ENCODE results near the gene DNAH10.

Gene DNAH10

GRCh38 chr12:123794027-123794426 is 31.9 kb downstream of the DNAH10 start:
- no peak for DNase-seq

DNA sequence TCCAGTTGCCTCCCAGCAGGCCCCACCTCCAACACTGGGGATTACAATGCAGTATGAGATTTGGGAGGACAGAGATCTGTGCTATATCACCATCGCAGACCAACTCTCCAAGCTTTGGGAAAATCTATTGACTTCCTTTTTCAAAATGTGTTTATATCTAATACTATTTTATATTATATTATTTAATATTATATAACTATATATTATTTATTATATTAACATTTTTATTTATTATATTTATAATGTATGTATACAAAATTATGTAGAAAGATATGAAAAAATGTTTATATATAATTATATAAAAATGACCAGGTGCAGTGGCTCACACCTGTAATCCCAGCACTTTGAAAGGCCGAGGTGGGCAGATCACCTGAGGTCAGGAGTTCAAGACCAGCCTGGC is 36.4 kb downstream of the DNAH10 start:
- DNase-seq = no peak

DNA sequence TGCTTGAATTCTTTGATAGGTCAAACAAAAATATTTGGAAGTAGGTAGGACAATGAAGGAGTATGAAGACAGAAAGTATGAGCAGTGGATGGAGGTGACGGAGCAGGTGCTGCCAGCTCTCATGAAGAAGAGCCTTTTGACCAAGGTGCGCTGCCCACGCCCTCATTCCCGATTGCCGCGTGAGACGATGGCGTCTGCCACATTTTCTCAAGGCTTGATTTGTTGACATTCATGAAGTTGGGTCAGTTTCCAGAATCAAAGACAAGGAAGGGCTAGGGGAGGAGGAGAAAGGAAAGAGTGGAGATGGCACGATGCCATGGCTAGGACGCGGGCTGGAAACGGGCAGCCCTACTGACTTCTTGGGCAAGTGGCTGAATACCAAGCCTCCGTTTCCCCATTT is 37.1 kb downstream of the DNAH10 start:
- no peak for DNase-seq

- DNase-seq = no peak
These were observed 39.6 kb downstream of the DNAH10 start for GRCh38 chr12:123801573-123802178.

DNA sequence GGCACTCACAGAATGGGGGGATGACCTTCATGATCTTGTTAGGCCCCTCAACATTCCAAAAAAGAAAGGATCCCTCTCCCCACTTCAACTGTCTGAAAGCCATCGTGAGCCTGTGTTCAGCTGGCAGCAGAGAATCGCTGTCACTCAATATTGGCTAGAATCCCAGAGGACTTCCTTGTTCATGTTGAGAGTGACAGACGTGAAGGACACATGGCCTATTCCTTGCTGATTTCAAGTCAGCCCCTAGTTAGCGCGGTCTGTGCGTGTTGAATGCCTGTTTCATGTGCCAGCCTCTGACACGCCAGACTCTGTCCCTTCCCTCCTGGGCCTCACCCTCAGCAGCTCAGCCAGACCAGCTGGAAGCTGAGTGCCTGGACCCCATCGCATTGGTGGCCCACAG is 43.1 kb downstream of the DNAH10 start:
- no peak for DNase-seq

- no peak for DNase-seq
These were observed 44.9 kb downstream of the DNAH10 start for GRCh38 chr12:123807002-123807401.

DNA sequence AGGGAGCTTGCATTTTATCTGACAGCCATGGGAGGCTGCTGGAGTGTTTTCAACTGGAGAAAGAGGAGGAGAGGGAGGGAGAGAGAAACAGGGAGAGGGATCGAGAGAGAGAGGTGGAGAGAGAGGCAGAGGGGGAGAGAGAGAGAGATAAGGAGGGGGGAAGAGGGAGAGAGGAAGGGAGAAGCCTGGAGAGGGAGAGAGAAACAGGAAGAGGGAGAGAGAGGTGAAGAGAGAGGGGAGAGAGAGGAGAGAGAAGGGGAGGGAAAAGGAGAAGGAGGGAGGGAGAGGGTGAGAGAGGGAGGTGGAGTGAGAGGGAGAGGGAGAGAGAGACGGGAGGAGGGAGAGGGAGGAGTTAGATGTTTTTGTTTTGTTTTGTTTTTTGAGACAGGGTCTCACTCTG is 45.6 kb downstream of the DNAH10 start:
- DNase-seq = no peak

GRCh38 chr12:123808167-123808566 is 46.1 kb downstream of the DNAH10 start:
- DNase-seq = no peak

GRCh38 chr12:123813349-123813748 is 51.2 kb downstream of the DNAH10 start:
- DNase-seq = no peak

DNA sequence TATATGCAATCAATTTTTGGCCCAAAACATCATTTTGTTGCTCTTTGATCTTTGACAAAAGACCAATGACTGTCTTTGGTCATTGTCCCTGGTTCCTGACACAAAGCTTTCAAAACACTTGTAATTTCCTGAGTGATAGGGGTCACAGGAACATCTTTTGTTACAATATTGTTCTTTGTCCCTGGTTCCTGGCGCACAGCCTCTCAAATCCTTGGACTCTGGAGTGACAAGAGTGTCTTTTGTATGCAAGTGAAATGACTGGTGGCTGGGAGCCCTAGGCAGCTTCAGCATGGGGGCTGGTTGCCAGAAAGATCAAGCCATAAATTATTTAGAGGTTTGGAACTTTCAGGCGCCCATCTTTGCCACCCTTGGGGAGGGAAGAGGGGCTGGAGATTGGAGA is 53.9 kb downstream of the DNAH10 start:
- no peak for DNase-seq

- no peak for DNase-seq
These were observed 54.9 kb downstream of the DNAH10 start for GRCh38 chr12:123816896-123817537.

- no peak for DNase-seq
These were observed 60.7 kb downstream of the DNAH10 start for GRCh38 chr12:123822804-123823203.

DNA sequence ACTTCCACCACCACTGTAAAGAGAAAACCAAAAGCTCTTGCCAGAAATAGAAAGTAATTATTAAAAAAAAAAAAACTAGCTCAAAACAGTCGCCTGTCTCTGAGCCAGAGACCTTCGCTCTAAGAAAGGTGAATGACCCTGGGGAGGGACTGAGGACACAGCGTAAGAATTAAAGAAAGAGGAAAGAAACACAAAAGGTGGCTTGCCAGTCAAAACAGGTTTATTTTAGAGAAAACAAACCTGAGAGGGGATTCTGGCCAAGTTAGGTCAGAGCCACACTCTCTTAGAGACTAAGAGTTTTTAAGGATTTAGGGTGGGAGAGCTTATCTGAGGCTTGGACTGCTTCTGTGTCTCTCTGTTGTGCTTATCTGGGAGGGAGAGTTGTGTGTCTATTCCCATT is 66.0 kb downstream of the DNAH10 start:
- no peak for DNase-seq

DNA sequence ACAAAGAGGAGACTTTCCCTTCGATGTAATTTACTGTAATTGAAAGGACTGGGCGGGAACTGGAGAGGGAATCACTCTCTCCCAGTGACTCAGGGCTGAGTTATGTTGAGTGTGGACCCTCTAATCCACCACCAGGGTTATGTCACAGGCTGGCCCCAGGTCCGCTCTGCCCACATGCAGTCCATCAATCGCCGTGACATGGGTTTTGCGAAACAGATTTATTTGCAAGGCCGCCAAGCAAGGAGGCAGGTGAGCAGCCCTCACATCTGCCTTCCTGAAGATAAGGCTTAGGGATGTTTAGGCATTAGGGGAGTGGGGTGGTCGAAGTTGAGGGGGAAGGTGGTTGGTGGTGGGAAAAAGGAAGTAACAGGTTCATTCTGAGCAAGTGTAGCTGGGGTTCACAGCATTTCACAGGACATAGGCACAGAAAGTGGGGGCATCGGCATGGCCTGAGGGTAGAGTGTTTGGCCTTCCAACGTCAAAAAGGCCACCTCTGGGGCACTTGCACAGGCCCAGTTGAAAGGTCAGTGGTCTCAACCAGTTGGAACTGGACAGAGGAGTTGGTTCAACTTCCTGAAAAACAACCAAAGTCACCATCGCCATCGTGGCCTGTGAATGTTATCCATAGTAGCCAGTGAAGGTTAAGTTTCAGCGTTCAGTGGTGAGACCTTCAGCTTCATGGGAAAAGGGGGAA is 66.9 kb downstream of the DNAH10 start:
- no peak for DNase-seq

DNA sequence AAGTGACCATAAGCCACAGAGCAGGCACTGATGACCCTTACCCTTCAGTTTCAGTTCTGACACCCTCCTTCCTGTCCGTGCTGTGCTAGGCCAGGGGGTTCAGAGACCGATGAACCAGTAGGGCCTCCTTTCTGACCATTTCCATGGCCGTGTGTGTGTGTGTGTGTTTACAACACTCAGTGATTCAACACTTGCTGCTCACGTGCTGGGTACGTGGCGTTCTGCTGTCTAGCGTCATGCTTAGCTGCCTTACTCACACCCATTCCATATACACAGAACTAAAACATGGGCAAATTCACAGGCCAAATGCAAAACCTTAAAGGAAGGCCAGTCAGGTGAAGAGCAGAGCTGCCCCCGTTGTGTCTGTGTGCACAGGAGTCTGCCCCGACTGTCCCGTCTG is 67.5 kb downstream of the DNAH10 start:
- no peak for DNase-seq

DNA sequence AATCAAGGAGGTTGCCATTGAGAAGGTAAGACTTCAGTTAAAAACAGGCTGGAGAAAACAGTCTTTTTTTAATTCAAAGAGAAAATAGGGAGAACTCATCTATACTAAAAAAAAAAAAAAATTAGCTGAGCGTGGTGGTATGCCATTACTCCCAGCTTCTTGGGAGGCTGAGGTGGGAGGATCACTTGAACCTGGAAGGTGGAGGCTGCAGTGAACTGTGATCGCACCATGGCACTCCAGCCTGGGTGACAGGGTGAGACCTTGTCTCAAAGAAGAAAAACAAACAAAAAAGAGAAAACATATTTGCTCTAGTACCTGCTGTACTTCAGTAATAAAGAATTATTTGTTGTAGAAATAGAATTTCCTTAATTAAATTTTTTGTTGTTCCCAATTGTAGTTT is 68.6 kb downstream of the DNAH10 start:
- DNase-seq = no peak

DNA sequence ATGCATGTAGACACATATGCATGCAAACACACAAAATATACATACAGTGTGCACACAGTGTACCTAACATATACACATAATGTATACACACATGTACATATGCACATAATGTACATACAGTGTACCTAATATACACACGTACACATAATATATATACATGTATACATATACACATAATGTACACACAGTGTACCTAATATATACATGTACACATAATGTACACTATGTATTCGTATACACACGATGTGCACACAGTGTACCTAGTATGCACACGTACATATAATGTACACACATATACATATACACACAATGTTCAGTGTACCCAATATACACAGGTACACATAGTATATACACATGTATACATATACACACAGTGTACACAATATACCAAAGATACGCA is 70.0 kb downstream of the DNAH10 start:
- no peak for DNase-seq

DNA sequence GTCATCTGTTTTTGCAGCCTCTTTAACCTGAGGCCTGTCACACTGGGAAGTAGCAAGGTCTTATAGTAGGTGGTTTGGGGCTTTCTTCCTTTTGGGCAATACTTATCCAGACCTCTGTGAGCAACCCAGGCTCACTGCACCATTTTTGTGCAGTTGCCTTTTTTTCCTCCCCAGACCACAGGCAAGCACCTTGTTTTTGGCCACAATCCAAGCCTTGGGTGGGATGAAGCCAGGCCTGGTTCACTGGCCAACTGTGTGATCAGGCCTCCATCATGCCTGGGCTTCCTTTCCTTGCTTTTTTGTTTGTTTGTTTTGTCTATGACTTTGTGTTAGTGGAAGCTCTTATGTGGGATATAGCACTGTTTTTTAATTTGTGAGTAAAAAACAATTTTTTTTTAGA is 71.7 kb downstream of the DNAH10 start:
- DNase-seq = no peak

DNA sequence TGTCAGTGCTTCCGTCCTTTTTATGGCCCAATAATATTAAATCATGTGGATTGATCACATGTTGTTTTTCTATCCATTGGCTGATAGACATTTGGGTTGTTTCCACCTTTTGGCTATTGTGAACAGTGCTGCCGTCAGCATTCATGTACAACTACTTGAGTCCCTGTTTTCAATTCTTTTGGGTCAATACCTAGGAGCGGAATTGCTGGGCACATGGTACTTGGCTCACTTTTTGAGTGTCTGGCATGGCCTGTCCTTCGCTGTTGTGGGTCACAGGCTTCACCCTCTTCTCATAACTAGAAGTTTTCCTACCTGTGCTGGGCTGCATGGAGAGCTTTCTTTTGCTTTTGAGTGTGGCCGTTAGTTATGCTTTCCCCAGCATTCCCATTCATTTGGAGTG is 72.7 kb downstream of the DNAH10 start:
- DNase-seq = no peak

DNA sequence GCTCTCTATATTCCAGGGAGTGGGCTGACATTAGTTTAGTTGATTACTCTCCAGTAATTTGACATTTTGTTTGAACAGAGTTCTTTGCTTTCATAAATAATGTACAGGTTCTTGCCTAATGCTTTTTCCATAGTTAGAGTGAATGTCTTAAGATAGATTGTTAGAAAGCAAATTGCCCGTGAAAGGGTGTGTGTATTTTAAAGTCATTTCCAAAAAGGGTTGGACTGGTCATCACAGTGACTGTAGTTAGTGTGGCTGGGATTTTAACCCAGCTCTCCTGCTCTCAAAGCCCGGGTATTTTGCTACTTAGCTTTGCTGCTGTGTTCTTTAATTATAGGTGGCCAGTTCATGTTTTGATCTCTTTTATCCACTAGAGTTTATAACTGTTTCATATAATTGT is 74.2 kb downstream of the DNAH10 start:
- DNase-seq = no peak

GRCh38 chr12:123839826-123840225 is 77.7 kb downstream of the DNAH10 start:
- no peak for DNase-seq

- no peak for DNase-seq
These were observed 78.8 kb downstream of the DNAH10 start for GRCh38 chr12:123840765-123841425.

GRCh38 chr12:123843912-123844748 is 82.0 kb downstream of the DNAH10 start:
- no peak for DNase-seq

Measured in stimulated activated CD4-positive, alpha-beta T cell treated with anti-CD3 and anti-CD28 coated beads, Interleukin-4, amount 100 ng/mL, for 1 hour (primary cell).